ENCODE measurements around the gene NAGK. TPM values are rescaled to one million over a fixed set of nuclear protein-coding genes. Genes with fewer than 3 reads are reported as not detected.
"Not testable (repeated sequence)": the region's sequence is repeated elsewhere in the genome, so short reads cannot be mapped to it uniquely, and the experiment has no call there.

Gene NAGK
- total RNA-seq, 1 donor from 2014 or later, result 97.4 TPM

GRCh38 chr2:71045151-71045550 is 23.3 kb upstream of the NAGK start:
- H3K27me3 ChIP-seq, result no peaks in the 10 kb centered on the region
- H3K36me3 ChIP-seq, result no peaks in the 10 kb centered on the region
- H3K27ac ChIP-seq, result no peak overlapping the region
- H3K4me1 ChIP-seq, result no peaks in the 10 kb centered on the region
- H3K4me3 ChIP-seq, result no peak overlapping the region
- no peaks in the 10 kb centered on the region for H3K9me3 ChIP-seq
- intact Hi-C loops (cut with DNase I), result no loop called here
- TF ChIP-seq CTCF (IDR thresholded peaks at IDR 0.05), result no peak
- DNase-seq (ENCODE audit: low spot score in 2 of 2), result no peak

GRCh38 chr2:71045865-71046548 is 22.4 kb upstream of the NAGK start:
- intact Hi-C loops (cut with DNase I), result no loop called here
- Histone ChIP-seq H3K36me3 (no peaks in the 10 kb centered on the region), H3K4me1 (no peaks in the 10 kb centered on the region), H3K9me3 (no peaks in the 10 kb centered on the region), H3K4me3 (no peak overlapping the region), H3K27ac (no peak overlapping the region), H3K27me3 (no peaks in the 10 kb centered on the region)
- DNase-seq (ENCODE audit: low spot score in 2 of 2), result no peak
- TF ChIP-seq CTCF (IDR thresholded peaks at IDR 0.05), result no peak

GRCh38 chr2:71048096-71048495 is 20.4 kb upstream of the NAGK start:
- no peak overlapping the region for H3K27ac ChIP-seq
- H3K36me3 ChIP-seq, result no peaks in the 10 kb centered on the region
- no peaks in the 10 kb centered on the region for H3K27me3 ChIP-seq
- DNase-seq (ENCODE audit: low spot score in 2 of 2), result no peak
- no peak for TF ChIP-seq CTCF (IDR thresholded peaks at IDR 0.05)
- intact Hi-C loops (cut with DNase I), result no loop called here
- no peak overlapping the region for H3K4me3 ChIP-seq
- H3K9me3 ChIP-seq, result no peaks in the 10 kb centered on the region
- H3K4me1 ChIP-seq, result no peaks in the 10 kb centered on the region

- DNase-seq (ENCODE audit: low spot score in 2 of 2); H3K36me3 ChIP-seq; H3K4me3 ChIP-seq; intact Hi-C loops (cut with DNase I); H3K27me3 ChIP-seq; H3K4me1 ChIP-seq; H3K9me3 ChIP-seq; H3K27ac ChIP-seq: not testable (repeated sequence)
Measured at GRCh38 chr2:71049704-71050360, 18.6 kb upstream of the NAGK start.

GRCh38 chr2:71055206-71055740 is 13.2 kb upstream of the NAGK start:
- H3K4me1 ChIP-seq; H3K27ac ChIP-seq; H3K4me3 ChIP-seq; H3K9me3 ChIP-seq; H3K27me3 ChIP-seq; intact Hi-C loops (cut with DNase I); H3K36me3 ChIP-seq; DNase-seq (ENCODE audit: low spot score in 2 of 2): not testable (repeated sequence)

- H3K36me3 ChIP-seq, result no peaks in the 10 kb centered on the region
- H3K4me1 ChIP-seq, result no peaks in the 10 kb centered on the region
- H3K27ac ChIP-seq, result no peak overlapping the region
- TF ChIP-seq CTCF (IDR thresholded peaks at IDR 0.05), result no peak
- no peak for DNase-seq (ENCODE audit: low spot score in 2 of 2)
- H3K27me3 ChIP-seq, result no peaks in the 10 kb centered on the region
- H3K9me3 ChIP-seq, result no peaks in the 10 kb centered on the region
- no peak overlapping the region for H3K4me3 ChIP-seq
- intact Hi-C loops (cut with DNase I), result loop anchor here (10.0 kb wide), 1 partner anchor 765 kb away; the partner anchor contains the start of gene SNRPG
Measured at GRCh38 chr2:71060211-71060610, 8.2 kb upstream of the NAGK start.

Measured in ascending aorta (tissue), 2 donors.